Measurements from ENCODE around the gene FHIT. TPM values are rescaled to one million over a fixed set of nuclear protein-coding genes. Genes with fewer than 3 reads are reported as not detected.

FHIT gene
- total and polyA plus RNA-seq, 8 donors: 1.8 to 10.6 (median 7.1) TPM

- 19 to 31% (median 26%) methylated on average over 2 of the region's 2 CpGs for WGBS, 5 donors
- H3K4me3 ChIP-seq: no peak overlapping the region
- no peak for DNase-seq
- intact Hi-C loops (cut with DNase I; ENCODE audit: low total_unique reads): no loop called here
- H3K9me3 ChIP-seq: no peaks in the 10 kb centered on the region
- H3K36me3 ChIP-seq: no peaks in the 10 kb centered on the region
- H3K27me3 ChIP-seq: no peaks in the 10 kb centered on the region
- TF ChIP-seq POLR2A (IDR thresholded peaks at IDR 0.05): no peak
- TF ChIP-seq, protein P1, sequence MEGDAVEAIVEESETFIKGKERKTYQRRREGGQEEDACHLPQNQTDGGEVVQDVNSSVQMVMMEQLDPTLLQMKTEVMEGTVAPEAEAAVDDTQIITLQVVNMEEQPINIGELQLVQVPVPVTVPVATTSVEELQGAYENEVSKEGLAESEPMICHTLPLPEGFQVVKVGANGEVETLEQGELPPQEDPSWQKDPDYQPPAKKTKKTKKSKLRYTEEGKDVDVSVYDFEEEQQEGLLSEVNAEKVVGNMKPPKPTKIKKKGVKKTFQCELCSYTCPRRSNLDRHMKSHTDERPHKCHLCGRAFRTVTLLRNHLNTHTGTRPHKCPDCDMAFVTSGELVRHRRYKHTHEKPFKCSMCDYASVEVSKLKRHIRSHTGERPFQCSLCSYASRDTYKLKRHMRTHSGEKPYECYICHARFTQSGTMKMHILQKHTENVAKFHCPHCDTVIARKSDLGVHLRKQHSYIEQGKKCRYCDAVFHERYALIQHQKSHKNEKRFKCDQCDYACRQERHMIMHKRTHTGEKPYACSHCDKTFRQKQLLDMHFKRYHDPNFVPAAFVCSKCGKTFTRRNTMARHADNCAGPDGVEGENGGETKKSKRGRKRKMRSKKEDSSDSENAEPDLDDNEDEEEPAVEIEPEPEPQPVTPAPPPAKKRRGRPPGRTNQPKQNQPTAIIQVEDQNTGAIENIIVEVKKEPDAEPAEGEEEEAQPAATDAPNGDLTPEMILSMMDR (IDR thresholded peaks at IDR 0.05): no peak
- no peak for TF ChIP-seq POLR2AphosphoS5 (IDR thresholded peaks at IDR 0.05)
- no peak for TF ChIP-seq EP300 (IDR thresholded peaks at IDR 0.05)
- no peaks in the 10 kb centered on the region for H3K4me1 ChIP-seq
- no peak overlapping the region for H3K27ac ChIP-seq
These were observed 983.1 kb downstream of the FHIT start for GRCh38 chr3:60268123-60268522.

- intact Hi-C loops (cut with DNase I; ENCODE audit: low total_unique reads): no loop called here
- no peak overlapping the region for H3K27ac ChIP-seq
These were observed 984.8 kb downstream of the FHIT start for GRCh38 chr3:60266444-60266843.

GRCh38 chr3:60263191-60263590, 988.1 kb downstream of the FHIT start:
- no peaks in the 10 kb centered on the region for H3K9me3 ChIP-seq
- H3K36me3 ChIP-seq: no peaks in the 10 kb centered on the region
- no peaks in the 10 kb centered on the region for H3K4me1 ChIP-seq
- TF ChIP-seq EP300 (IDR thresholded peaks at IDR 0.05): no peak
- no peak for TF ChIP-seq POLR2AphosphoS5 (IDR thresholded peaks at IDR 0.05)
- TF ChIP-seq POLR2A (IDR thresholded peaks at IDR 0.05): no peak
- TF ChIP-seq, protein P1 (IDR thresholded peaks at IDR 0.05): no peak
- intact Hi-C loops (cut with DNase I; ENCODE audit: low total_unique reads): no loop called here
- H3K27ac ChIP-seq: no peak overlapping the region
- no peak for DNase-seq
- H3K27me3 ChIP-seq: no peaks in the 10 kb centered on the region
- no peak overlapping the region for H3K4me3 ChIP-seq

More at GRCh38 chr3:60266444-60266843, 984.8 kb downstream of the FHIT start:
- Histone ChIP-seq H3K36me3 (no peaks in the 10 kb centered on the region), H3K27me3 (no peaks in the 10 kb centered on the region), H3K4me3 (no peak overlapping the region), H3K4me1 (no peaks in the 10 kb centered on the region), H3K9me3 (no peaks in the 10 kb centered on the region)
- no peak for DNase-seq
- TF ChIP-seq, protein P1 (IDR thresholded peaks at IDR 0.05): no peak
- TF ChIP-seq EP300 (IDR thresholded peaks at IDR 0.05) (no peak), POLR2AphosphoS5 (IDR thresholded peaks at IDR 0.05) (no peak), POLR2A (IDR thresholded peaks at IDR 0.05) (no peak)
- WGBS, 5 donors: 93 to 98% (median 96%) methylated on average over 2 of the region's 2 CpGs

DNA sequence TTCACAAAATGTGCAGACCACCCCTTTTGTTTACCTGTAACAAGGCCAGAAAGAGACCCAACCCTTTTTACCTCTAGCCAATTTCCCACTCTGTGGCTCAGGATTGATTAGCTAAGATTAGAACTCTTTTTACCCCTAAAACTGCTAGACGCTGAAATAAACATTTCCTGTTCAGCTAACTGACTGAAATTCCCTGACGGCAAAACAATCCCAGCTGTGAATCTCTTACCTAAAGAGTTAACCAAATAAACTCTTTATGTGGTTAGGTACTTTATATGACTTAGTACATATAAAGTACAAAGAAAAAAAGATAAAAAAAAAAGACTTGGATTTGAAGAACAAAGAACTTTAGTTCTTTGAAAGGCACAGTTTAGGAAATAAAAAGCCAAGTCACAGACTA, 988.7 kb downstream of the FHIT start:
- H3K9me3 ChIP-seq: no peaks in the 10 kb centered on the region
- no peaks in the 10 kb centered on the region for H3K4me1 ChIP-seq
- no peak overlapping the region for H3K27ac ChIP-seq
- no peaks in the 10 kb centered on the region for H3K27me3 ChIP-seq
- H3K36me3 ChIP-seq: no peaks in the 10 kb centered on the region
- no peak overlapping the region for H3K4me3 ChIP-seq
- no peak for DNase-seq
- intact Hi-C loops (cut with DNase I; ENCODE audit: low total_unique reads): no loop called here
- TF ChIP-seq POLR2AphosphoS5 (IDR thresholded peaks at IDR 0.05): no peak
- no peak for TF ChIP-seq POLR2A (IDR thresholded peaks at IDR 0.05)
- TF ChIP-seq, protein P1 (IDR thresholded peaks at IDR 0.05): no peak
- no peak for TF ChIP-seq EP300 (IDR thresholded peaks at IDR 0.05)
- 16 to 28% (median 22%) methylated on average over 2 of the region's 2 CpGs for WGBS, 5 donors
